Measurements from ENCODE around the gene SPINK6.

The SPINK6 gene

GRCh38 chr5:148221508-148221907, 18.7 kb downstream of the SPINK6 start:
- no peaks in the 10 kb centered on the region for H3K9me3 ChIP-seq (ENCODE audit: control insufficient read depth, low read length)
- no peaks in the 10 kb centered on the region for H3K27me3 ChIP-seq (ENCODE audit: control insufficient read depth, insufficient read depth, low read length, poor library complexity, severe bottlenecking)
- H3K27ac ChIP-seq (ENCODE audit: insufficient read depth, low read depth, low read length, poor library complexity, severe bottlenecking) = no peak overlapping the region
- no peak overlapping the region for H3K4me3 ChIP-seq (ENCODE audit: insufficient read depth, low read depth, low read length)
- H3K4me1 ChIP-seq (ENCODE audit: control insufficient read depth, insufficient read depth, low read length) = no peaks in the 10 kb centered on the region
- H3K36me3 ChIP-seq (ENCODE audit: control insufficient read depth, insufficient read depth, low read length) = no peaks in the 10 kb centered on the region
- WGBS, 2 experiments = 84 to 87% methylated on average over 4 to 5 of the region's 6 CpGs

GRCh38 chr5:148224117-148224742, 21.4 kb downstream of the SPINK6 start:
- Histone ChIP-seq H3K27me3 (ENCODE audit: control insufficient read depth, insufficient read depth, low read length, poor library complexity, severe bottlenecking) (no peaks in the 10 kb centered on the region), H3K9me3 (ENCODE audit: control insufficient read depth, low read length) (no peaks in the 10 kb centered on the region), H3K4me3 (ENCODE audit: insufficient read depth, low read depth, low read length) (no peak overlapping the region), H3K36me3 (ENCODE audit: control insufficient read depth, insufficient read depth, low read length) (no peaks in the 10 kb centered on the region), H3K27ac (ENCODE audit: insufficient read depth, low read depth, low read length, poor library complexity, severe bottlenecking) (no peak overlapping the region), H3K4me1 (ENCODE audit: control insufficient read depth, insufficient read depth, low read length) (no peaks in the 10 kb centered on the region)
- WGBS, 2 experiments = 85 to 100% methylated on average over 1 to 2 of the region's 2 CpGs

GRCh38 chr5:148228392-148228984, 25.6 kb downstream of the SPINK6 start:
- Histone ChIP-seq H3K36me3 (ENCODE audit: control insufficient read depth, insufficient read depth, low read length) (no peaks in the 10 kb centered on the region), H3K4me3 (ENCODE audit: insufficient read depth, low read depth, low read length) (no peak overlapping the region)
- 93 to 99% methylated on average over 2 to 3 of the region's 3 CpGs for WGBS, 2 experiments

GRCh38 chr5:148229840-148230239, 27.0 kb downstream of the SPINK6 start:
- Histone ChIP-seq H3K27ac (ENCODE audit: insufficient read depth, low read depth, low read length, poor library complexity, severe bottlenecking) (no peak overlapping the region), H3K9me3 (ENCODE audit: control insufficient read depth, low read length) (no peaks in the 10 kb centered on the region), H3K36me3 (ENCODE audit: control insufficient read depth, insufficient read depth, low read length) (no peaks in the 10 kb centered on the region), H3K4me3 (ENCODE audit: insufficient read depth, low read depth, low read length) (no peak overlapping the region), H3K27me3 (ENCODE audit: control insufficient read depth, insufficient read depth, low read length, poor library complexity, severe bottlenecking) (no peaks in the 10 kb centered on the region), H3K4me1 (ENCODE audit: control insufficient read depth, insufficient read depth, low read length) (no peaks in the 10 kb centered on the region)

More at GRCh38 chr5:148228392-148228984, 25.6 kb downstream of the SPINK6 start:
- Histone ChIP-seq H3K27me3 (ENCODE audit: control insufficient read depth, insufficient read depth, low read length, poor library complexity, severe bottlenecking) (no peaks in the 10 kb centered on the region), H3K4me1 (ENCODE audit: control insufficient read depth, insufficient read depth, low read length) (no peaks in the 10 kb centered on the region), H3K9me3 (ENCODE audit: control insufficient read depth, low read length) (no peaks in the 10 kb centered on the region), H3K27ac (ENCODE audit: insufficient read depth, low read depth, low read length, poor library complexity, severe bottlenecking) (no peak overlapping the region)

GRCh38 chr5:148230240-148230639, 27.4 kb downstream of the SPINK6 start:
- Histone ChIP-seq H3K9me3 (ENCODE audit: control insufficient read depth, low read length) (no peaks in the 10 kb centered on the region), H3K4me3 (ENCODE audit: insufficient read depth, low read depth, low read length) (no peak overlapping the region)
- WGBS, 2 experiments = 89 to 96% methylated on average over 5 to 7 of the region's 7 CpGs

GRCh38 chr5:148237785-148238417, 35.1 kb downstream of the SPINK6 start:
- Histone ChIP-seq H3K9me3 (ENCODE audit: control insufficient read depth, low read length) (no peaks in the 10 kb centered on the region), H3K4me1 (ENCODE audit: control insufficient read depth, insufficient read depth, low read length) (no peaks in the 10 kb centered on the region), H3K27ac (ENCODE audit: insufficient read depth, low read depth, low read length, poor library complexity, severe bottlenecking) (no peak overlapping the region), H3K4me3 (ENCODE audit: insufficient read depth, low read depth, low read length) (no peak overlapping the region), H3K36me3 (ENCODE audit: control insufficient read depth, insufficient read depth, low read length) (no peaks in the 10 kb centered on the region), H3K27me3 (ENCODE audit: control insufficient read depth, insufficient read depth, low read length, poor library complexity, severe bottlenecking) (no peaks in the 10 kb centered on the region)
- WGBS, 2 experiments = 80 to 85% methylated on average over 2 to 4 of the region's 4 CpGs

More at GRCh38 chr5:148230240-148230639, 27.4 kb downstream of the SPINK6 start:
- no peaks in the 10 kb centered on the region for H3K27me3 ChIP-seq (ENCODE audit: control insufficient read depth, insufficient read depth, low read length, poor library complexity, severe bottlenecking)
- H3K27ac ChIP-seq (ENCODE audit: insufficient read depth, low read depth, low read length, poor library complexity, severe bottlenecking) = no peak overlapping the region
- no peaks in the 10 kb centered on the region for H3K36me3 ChIP-seq (ENCODE audit: control insufficient read depth, insufficient read depth, low read length)
- no peaks in the 10 kb centered on the region for H3K4me1 ChIP-seq (ENCODE audit: control insufficient read depth, insufficient read depth, low read length)

GRCh38 chr5:148238418-148238794, 35.6 kb downstream of the SPINK6 start, which contains the start of gene MARCOL:
Gene MARCOL (plus strand): TSS chr5:148238525. CDS start chr5:148238598, 73 bp downstream.
- H3K36me3 ChIP-seq (ENCODE audit: control insufficient read depth, insufficient read depth, low read length) = no peaks in the 10 kb centered on the region
- H3K27ac ChIP-seq (ENCODE audit: insufficient read depth, low read depth, low read length, poor library complexity, severe bottlenecking) = no peak within 1 kb of the TSS
- no peaks in the 10 kb centered on the region for H3K9me3 ChIP-seq (ENCODE audit: control insufficient read depth, low read length)
- H3K27me3 ChIP-seq (ENCODE audit: control insufficient read depth, insufficient read depth, low read length, poor library complexity, severe bottlenecking) = no peaks in the 10 kb centered on the region
- no peak within 1 kb of the TSS for H3K4me3 ChIP-seq (ENCODE audit: insufficient read depth, low read depth, low read length)
- no peaks in the 10 kb centered on the region for H3K4me1 ChIP-seq (ENCODE audit: control insufficient read depth, insufficient read depth, low read length)
- WGBS, 2 experiments = 96% methylated on average over 2 of the region's 2 CpGs

GRCh38 chr5:148248894-148249293, 46.1 kb downstream of the SPINK6 start:
- Histone ChIP-seq H3K4me1 (ENCODE audit: control insufficient read depth, insufficient read depth, low read length) (no peaks in the 10 kb centered on the region), H3K4me3 (ENCODE audit: insufficient read depth, low read depth, low read length) (no peak overlapping the region), H3K36me3 (ENCODE audit: control insufficient read depth, insufficient read depth, low read length) (no peaks in the 10 kb centered on the region), H3K27me3 (ENCODE audit: control insufficient read depth, insufficient read depth, low read length, poor library complexity, severe bottlenecking) (no peaks in the 10 kb centered on the region), H3K9me3 (ENCODE audit: control insufficient read depth, low read length) (no peaks in the 10 kb centered on the region), H3K27ac (ENCODE audit: insufficient read depth, low read depth, low read length, poor library complexity, severe bottlenecking) (no peak overlapping the region)
- no CpG with 5 or more reads among the region's 2 CpGs for WGBS, 2 experiments

GRCh38 chr5:148255456-148255855, 52.6 kb downstream of the SPINK6 start:
- H3K9me3 ChIP-seq (ENCODE audit: control insufficient read depth, low read length) = no peaks in the 10 kb centered on the region
- H3K27me3 ChIP-seq (ENCODE audit: control insufficient read depth, insufficient read depth, low read length, poor library complexity, severe bottlenecking) = no peaks in the 10 kb centered on the region
- H3K27ac ChIP-seq (ENCODE audit: insufficient read depth, low read depth, low read length, poor library complexity, severe bottlenecking) = no peak overlapping the region
- no peaks in the 10 kb centered on the region for H3K36me3 ChIP-seq (ENCODE audit: control insufficient read depth, insufficient read depth, low read length)
- no peak overlapping the region for H3K4me3 ChIP-seq (ENCODE audit: insufficient read depth, low read depth, low read length)
- H3K4me1 ChIP-seq (ENCODE audit: control insufficient read depth, insufficient read depth, low read length) = no peaks in the 10 kb centered on the region

GRCh38 chr5:148259288-148259687, 56.4 kb downstream of the SPINK6 start:
- Histone ChIP-seq H3K4me3 (ENCODE audit: insufficient read depth, low read depth, low read length) (no peak overlapping the region), H3K36me3 (ENCODE audit: control insufficient read depth, insufficient read depth, low read length) (no peaks in the 10 kb centered on the region), H3K4me1 (ENCODE audit: control insufficient read depth, insufficient read depth, low read length) (no peaks in the 10 kb centered on the region), H3K27me3 (ENCODE audit: control insufficient read depth, insufficient read depth, low read length, poor library complexity, severe bottlenecking) (no peaks in the 10 kb centered on the region), H3K9me3 (ENCODE audit: control insufficient read depth, low read length) (no peaks in the 10 kb centered on the region), H3K27ac (ENCODE audit: insufficient read depth, low read depth, low read length, poor library complexity, severe bottlenecking) (no peak overlapping the region)
- 83 to 89% methylated on average over 2 of the region's 2 CpGs for WGBS, 2 experiments
